ENCODE results near the gene MSH5. TPM values are rescaled to one million over a fixed set of nuclear protein-coding genes. Genes with fewer than 3 reads are reported as not detected.

MSH5 gene
- total and polyA plus RNA-seq, 2 of the 13 experiments (the other 11 are each of a cell fraction or from before 2014, with no cell fraction given): 10.2 to 38.7 TPM

DNA sequence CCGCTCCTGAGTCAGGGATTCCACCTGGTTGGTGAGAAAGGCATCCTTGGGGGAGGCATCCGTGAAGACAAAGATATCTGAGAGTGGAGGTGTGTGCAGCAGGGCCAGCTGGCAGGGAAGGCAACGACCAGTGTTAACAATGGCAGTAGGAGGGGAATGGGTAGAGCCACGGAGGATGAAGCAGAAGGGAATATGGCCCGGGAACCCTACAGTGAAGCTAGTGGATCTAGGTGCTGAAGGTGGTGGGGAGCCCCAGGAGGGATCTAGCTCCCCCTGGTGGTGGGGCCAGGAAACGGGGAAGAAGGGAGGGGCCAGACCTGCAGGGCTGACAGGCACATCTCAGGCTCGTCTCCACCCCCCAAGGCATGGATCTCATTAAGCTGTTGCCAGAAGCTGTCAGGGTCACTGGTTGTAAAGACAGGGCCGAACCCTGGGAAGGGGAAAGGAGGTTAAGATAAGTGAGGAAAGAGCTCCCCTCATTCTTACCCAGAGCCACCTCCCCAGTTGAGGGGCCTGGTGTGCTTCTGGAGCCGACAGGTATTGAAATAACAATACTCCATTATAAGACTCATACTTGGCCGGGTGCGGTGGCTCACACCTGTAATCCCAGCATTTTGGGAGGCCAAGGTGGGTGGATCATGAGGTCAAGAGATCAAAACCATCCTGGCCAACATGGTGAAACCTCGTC lies 30.0 kb downstream of the MSH5 start (continued):
- TF ChIP-seq MIER3 (CRISPR knock-in tag; IDR thresholded peaks at IDR 0.05; ENCODE audit: borderline replicate concordance) (peak; percentile 75; the same call in 1 of the 2 replicates), ZNF18 (CRISPR knock-in tag; IDR thresholded peaks at IDR 0.05; ENCODE audit: insufficient replicate concordance) (no peak), ATF7 (IDR thresholded peaks at IDR 0.05) (no peak), ATF7 (CRISPR knock-in tag; IDR thresholded peaks at IDR 0.05) (no peak), NFYB (CRISPR knock-in tag; IDR thresholded peaks at IDR 0.05) (no peak), ATRX (CRISPR knock-in tag; IDR thresholded peaks at IDR 0.05; ENCODE audit: borderline replicate concordance) (no peak), ZNF329 (CRISPR knock-in tag; IDR thresholded peaks at IDR 0.05; ENCODE audit: low read depth) (no peak), ETS1 (CRISPR knock-in tag; IDR thresholded peaks at IDR 0.05) (no peak), IKZF4 (CRISPR knock-in tag; IDR thresholded peaks at IDR 0.05; ENCODE audit: borderline replicate concordance, low read depth, not compliant biosample characterization) (no peak), ZNF703 (CRISPR knock-in tag; IDR thresholded peaks at IDR 0.05; ENCODE audit: borderline replicate concordance) (no peak), ZNF207 (IDR thresholded peaks at IDR 0.05; ENCODE audit: borderline replicate concordance) (no peak), AGO1 (IDR thresholded peaks at IDR 0.05; ENCODE audit: low read depth, low read length, poor library complexity, severe bottlenecking) (no peak), PRDM15 (CRISPR knock-in tag; IDR thresholded peaks at IDR 0.05) (no peak), ISL2 (CRISPR knock-in tag; IDR thresholded peaks at IDR 0.05) (0 out of 2 replicates have a peak, but pooled peaks have one; percentile 19), E2F1 (CRISPR knock-in tag; IDR thresholded peaks at IDR 0.05) (no peak), ZNF615 (CRISPR knock-in tag; IDR thresholded peaks at IDR 0.05; ENCODE audit: borderline replicate concordance) (no peak), CHD4 (IDR thresholded peaks at IDR 0.05; ENCODE audit: borderline replicate concordance, low read length) (no peak), ZNF557 (CRISPR knock-in tag; IDR thresholded peaks at IDR 0.05) (no peak)
- TF ChIP-seq, protein P1, sequence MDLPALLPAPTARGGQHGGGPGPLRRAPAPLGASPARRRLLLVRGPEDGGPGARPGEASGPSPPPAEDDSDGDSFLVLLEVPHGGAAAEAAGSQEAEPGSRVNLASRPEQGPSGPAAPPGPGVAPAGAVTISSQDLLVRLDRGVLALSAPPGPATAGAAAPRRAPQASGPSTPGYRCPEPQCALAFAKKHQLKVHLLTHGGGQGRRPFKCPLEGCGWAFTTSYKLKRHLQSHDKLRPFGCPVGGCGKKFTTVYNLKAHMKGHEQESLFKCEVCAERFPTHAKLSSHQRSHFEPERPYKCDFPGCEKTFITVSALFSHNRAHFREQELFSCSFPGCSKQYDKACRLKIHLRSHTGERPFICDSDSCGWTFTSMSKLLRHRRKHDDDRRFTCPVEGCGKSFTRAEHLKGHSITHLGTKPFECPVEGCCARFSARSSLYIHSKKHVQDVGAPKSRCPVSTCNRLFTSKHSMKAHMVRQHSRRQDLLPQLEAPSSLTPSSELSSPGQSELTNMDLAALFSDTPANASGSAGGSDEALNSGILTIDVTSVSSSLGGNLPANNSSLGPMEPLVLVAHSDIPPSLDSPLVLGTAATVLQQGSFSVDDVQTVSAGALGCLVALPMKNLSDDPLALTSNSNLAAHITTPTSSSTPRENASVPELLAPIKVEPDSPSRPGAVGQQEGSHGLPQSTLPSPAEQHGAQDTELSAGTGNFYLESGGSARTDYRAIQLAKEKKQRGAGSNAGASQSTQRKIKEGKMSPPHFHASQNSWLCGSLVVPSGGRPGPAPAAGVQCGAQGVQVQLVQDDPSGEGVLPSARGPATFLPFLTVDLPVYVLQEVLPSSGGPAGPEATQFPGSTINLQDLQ (CRISPR knock-in tag; IDR thresholded peaks at IDR 0.05): no peak

All from HepG2 (cell line).